Tibial artery (tissue), 4 donors: ENCODE measurements around the gene AFG1L.

Source experiments
- DNase-seq, 2 donors: peaks; one replicate each; pipeline ENCODE4 v3.0.0-alpha.2; 2019
- H3K27ac ChIP-seq, 2 donors: fragments of 200-600 bp; sonication (generic) in 1 of 2; 1 replicate in 1 of 2; 2 replicates in 1 of 2; pipeline ENCODE4 v1.5.1; 2018 to 2019; ENCODE audit warnings: mild to moderate bottlenecking in 1 of 2
- H3K27me3 ChIP-seq, 2 donors: fragments of 200-600 bp; sonication (generic) in 1 of 2; one replicate each; pipeline versions ENCODE4 v1.5.1 to v1.6.0; 2016 to 2019
- H3K36me3 ChIP-seq, 3 donors: fragments of 200-600 bp; sonication (generic) in 2 of 3; one replicate each; pipeline ENCODE4 v1.5.1; 2016 to 2019; ENCODE audit warnings: mild to moderate bottlenecking in 2 of 3
- H3K4me1 ChIP-seq, 4 donors: fragments of 200-600 bp; sonication (generic) in 2 of 4; 1 replicate in 3 of 4; 2 replicates in 1 of 4; pipeline ENCODE4 v1.5.1; 2016 to 2019
- H3K4me3 ChIP-seq, 2 donors: fragments of 200-600 bp; sonication (generic) in 1 of 2; 1 replicate in 1 of 2; 2 replicates in 1 of 2; pipeline ENCODE4 v1.5.1; 2018 to 2019; ENCODE audit warnings: mild to moderate bottlenecking in 2 of 2
- H3K9me3 ChIP-seq, 3 donors: fragments of 200-600 bp; sonication (generic) in 1 of 3; one replicate each; pipeline ENCODE4 v1.5.1; 2016 to 2019
- intact Hi-C: fragments of 100-400 bp; cut with DNase I; formaldehyde crosslinking; loops from one replicate; pipeline ENCODE4 v1.15.0; 2023; ENCODE audit warnings: low total_unique reads
- TF ChIP-seq, protein P1 (sequence below), 2 experiments: fragments of 200-600 bp in 1 of 2; fragments of 450-650 bp in 1 of 2; IDR thresholded peaks; one replicate each; pipeline ENCODE4 v1.5.1; 2017 to 2019; ENCODE audit warnings: antibody characterized with exemption in 2 of 2, mild to moderate bottlenecking in 1 of 2, moderate library complexity in 1 of 2

The AFG1L gene

DNA sequence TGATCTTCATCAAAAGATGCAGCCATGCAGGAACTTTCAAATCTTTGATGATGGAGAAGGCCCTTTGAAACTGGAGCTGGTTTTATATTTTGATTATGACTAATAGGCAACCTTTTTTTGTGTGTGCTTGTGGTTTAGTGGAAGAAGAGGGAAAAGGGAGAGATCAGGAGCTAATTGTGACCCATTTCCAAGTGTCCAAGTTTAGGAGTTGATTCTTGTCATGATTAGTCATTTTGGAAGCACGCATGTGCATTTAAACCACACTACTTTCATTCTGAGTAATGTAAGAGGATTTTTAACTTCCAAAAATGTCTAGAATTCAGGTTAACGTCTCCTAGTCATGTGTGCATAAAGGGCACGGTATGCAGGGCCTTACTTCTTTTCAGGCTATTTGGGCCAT, 269.3 kb downstream of the AFG1L start:
- H3K9me3 ChIP-seq = no peaks in the 10 kb centered on the region
- H3K27me3 ChIP-seq = no peaks in the 10 kb centered on the region
- no peak for DNase-seq
- peak overlapping the region; percentile 86 to 97 for H3K4me3 ChIP-seq
- intact Hi-C loops = loop anchor here (10.0 kb wide), 1 partner anchor 131 kb away; no protein-coding TSS in a partner anchor
- H3K27ac ChIP-seq = peak overlapping the region; percentile 97 to 99
- TF ChIP-seq, protein P1, sequence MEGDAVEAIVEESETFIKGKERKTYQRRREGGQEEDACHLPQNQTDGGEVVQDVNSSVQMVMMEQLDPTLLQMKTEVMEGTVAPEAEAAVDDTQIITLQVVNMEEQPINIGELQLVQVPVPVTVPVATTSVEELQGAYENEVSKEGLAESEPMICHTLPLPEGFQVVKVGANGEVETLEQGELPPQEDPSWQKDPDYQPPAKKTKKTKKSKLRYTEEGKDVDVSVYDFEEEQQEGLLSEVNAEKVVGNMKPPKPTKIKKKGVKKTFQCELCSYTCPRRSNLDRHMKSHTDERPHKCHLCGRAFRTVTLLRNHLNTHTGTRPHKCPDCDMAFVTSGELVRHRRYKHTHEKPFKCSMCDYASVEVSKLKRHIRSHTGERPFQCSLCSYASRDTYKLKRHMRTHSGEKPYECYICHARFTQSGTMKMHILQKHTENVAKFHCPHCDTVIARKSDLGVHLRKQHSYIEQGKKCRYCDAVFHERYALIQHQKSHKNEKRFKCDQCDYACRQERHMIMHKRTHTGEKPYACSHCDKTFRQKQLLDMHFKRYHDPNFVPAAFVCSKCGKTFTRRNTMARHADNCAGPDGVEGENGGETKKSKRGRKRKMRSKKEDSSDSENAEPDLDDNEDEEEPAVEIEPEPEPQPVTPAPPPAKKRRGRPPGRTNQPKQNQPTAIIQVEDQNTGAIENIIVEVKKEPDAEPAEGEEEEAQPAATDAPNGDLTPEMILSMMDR (IDR thresholded peaks at IDR 0.05) = no peak
- H3K36me3 ChIP-seq = peaks cover 17 to 39% (median 29%) of the 10 kb centered on the region in 3 donors
- peaks cover 0 to 60% (median 40%) of the 10 kb centered on the region in 4 donors for H3K4me1 ChIP-seq

DNA sequence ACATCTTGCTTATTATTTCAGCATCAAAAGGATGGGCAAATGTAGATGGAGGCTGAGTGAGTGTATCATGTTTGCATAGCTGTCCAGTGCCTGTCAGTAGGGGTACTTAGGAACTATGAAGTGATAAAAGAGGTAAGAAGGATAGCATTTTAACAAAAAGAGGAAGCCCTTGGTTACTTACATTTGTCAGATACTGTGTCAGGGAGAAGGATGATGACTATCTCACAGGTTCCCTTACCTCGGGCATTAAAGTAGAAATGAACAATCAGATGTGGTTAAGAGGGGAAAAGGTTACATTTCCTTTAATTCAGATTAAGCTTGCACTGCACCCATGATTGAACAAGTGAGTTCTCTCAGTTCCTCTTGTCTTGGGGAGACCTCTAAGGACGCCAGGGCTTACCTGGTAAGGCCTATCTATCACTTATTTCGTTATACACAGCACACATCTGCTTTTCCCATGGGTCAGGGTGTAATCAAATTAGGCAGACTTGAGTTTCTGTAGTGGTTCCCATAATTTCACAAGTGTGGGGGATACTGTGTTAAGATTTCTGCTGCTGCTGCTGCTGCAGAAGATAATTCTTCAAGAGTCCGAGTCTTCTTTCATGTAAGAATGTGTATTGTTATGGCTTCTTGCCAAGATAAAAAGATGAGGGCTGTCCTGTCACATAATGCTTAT, 270.4 kb downstream of the AFG1L start:
- Histone ChIP-seq H3K27ac (peak overlapping the region; percentile 97 to 99), H3K27me3 (no peaks in the 10 kb centered on the region), H3K4me1 (peaks cover 0 to 69% (median 42%) of the 10 kb centered on the region in 4 donors), H3K4me3 (peak overlapping the region; percentile 86 to 97), H3K9me3 (no peaks in the 10 kb centered on the region), H3K36me3 (peaks cover 27 to 49% (median 40%) of the 10 kb centered on the region in 3 donors)
- no peak for DNase-seq
- intact Hi-C loops = loop anchor here (10.0 kb wide), 1 partner anchor 130 kb away; no protein-coding TSS in a partner anchor
- TF ChIP-seq, protein P1 (IDR thresholded peaks at IDR 0.05) = no peak

DNA sequence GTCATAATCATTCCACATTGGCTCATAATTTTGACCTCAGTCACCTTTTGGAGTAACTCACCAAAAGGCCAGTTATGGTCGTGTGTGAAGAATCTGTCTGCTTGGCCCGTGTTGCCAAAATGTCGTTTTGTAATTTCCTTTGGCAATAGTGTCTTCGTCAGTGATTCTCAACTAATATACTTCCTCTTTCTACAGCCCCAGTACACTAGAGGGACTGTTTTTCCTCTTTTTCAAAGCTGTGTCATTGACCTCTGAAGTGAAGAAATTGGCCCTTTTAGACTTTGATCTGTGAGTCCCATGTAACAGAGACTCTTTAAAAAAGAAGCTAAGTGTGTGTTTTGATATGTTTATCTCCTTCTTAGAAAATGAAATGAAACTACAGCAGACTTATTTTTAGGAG, 271.0 kb downstream of the AFG1L start:
- DNase-seq = peak; percentile 77 to 78
- Histone ChIP-seq H3K4me1 (peaks cover 0 to 76% (median 45%) of the 10 kb centered on the region in 4 donors), H3K9me3 (no peaks in the 10 kb centered on the region), H3K27ac (peak overlapping the region; percentile 97 to 99), H3K27me3 (no peaks in the 10 kb centered on the region), H3K36me3 (peaks cover 33 to 56% (median 46%) of the 10 kb centered on the region in 3 donors), H3K4me3 (peak overlapping the region; percentile 86 to 97)
- intact Hi-C loops = loop anchor here (10.0 kb wide), 1 partner anchor 129 kb away; no protein-coding TSS in a partner anchor
- TF ChIP-seq, protein P1 (IDR thresholded peaks at IDR 0.05) = peak in 1 of 2 experiments; percentile 28

DNA sequence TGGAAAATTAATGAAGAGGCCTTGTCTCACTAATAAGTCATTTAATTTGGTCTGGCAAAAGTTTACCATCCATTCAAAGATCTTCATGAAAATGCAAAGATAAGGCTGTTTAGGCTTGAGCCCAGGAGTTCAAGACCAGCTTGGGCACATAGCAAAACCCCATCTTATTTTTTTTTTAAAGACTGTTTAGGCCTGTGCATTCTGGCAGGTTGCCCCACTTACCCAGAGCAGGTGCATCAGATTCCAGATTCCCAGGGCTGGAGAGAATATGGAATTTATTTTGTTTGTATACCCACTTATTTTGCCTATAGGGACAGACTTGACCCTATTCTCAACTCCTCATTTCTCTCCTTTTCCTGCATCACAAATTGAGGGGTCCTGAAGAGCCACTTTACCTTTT, 271.6 kb downstream of the AFG1L start:
- intact Hi-C loops = loop anchor here (10.0 kb wide), 1 partner anchor 128 kb away; no protein-coding TSS in a partner anchor
- no peak for DNase-seq
- peak overlapping the region; percentile 97 to 99 for H3K27ac ChIP-seq
- no peaks in the 10 kb centered on the region for H3K27me3 ChIP-seq
- H3K9me3 ChIP-seq = no peaks in the 10 kb centered on the region
- TF ChIP-seq, protein P1 (IDR thresholded peaks at IDR 0.05) = no peak
- H3K4me3 ChIP-seq = peak overlapping the region in 1 of 2 donors; percentile 97
- peaks cover 37 to 61% (median 49%) of the 10 kb centered on the region in 3 donors for H3K36me3 ChIP-seq
- peaks cover 0 to 81% (median 50%) of the 10 kb centered on the region in 4 donors for H3K4me1 ChIP-seq

DNA sequence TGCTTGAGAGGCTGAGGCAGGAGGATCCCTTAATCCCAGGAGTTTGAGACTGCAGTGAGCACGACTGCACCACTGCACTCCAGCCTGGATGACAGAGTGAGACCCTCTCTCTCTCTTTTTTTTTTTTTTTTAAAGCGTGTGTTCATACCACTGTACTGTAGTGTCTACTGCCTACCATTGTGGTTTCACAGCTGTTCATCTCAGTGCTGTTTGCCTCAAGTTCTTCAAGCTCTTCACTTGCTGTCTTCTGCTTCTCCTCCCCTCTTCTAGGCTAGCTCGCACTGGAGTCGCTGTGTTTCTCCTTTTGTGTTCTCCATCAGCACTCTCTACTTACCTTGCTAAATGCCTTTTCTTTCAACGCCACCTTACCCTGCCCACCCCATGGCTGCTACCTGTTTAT, 273.2 kb downstream of the AFG1L start:
- Histone ChIP-seq H3K9me3 (no peaks in the 10 kb centered on the region), H3K36me3 (peaks cover 50 to 62% (median 59%) of the 10 kb centered on the region in 3 donors), H3K27ac (peak overlapping the region; percentile 97 to 99), H3K27me3 (no peaks in the 10 kb centered on the region), H3K4me1 (peaks cover 0 to 98% (median 62%) of the 10 kb centered on the region in 4 donors), H3K4me3 (no peak overlapping the region)
- DNase-seq = no peak
- intact Hi-C loops = loop anchor here (10.0 kb wide), 1 partner anchor 127 kb away; no protein-coding TSS in a partner anchor
- TF ChIP-seq, protein P1 (IDR thresholded peaks at IDR 0.05) = no peak
